ENCODE measurements around the gene CALR.

- no peak for TF ChIP-seq CTCF (IDR thresholded peaks at IDR 0.05)
- no peak for TF ChIP-seq RAD21 (IDR thresholded peaks at IDR 0.05; ENCODE audit: low read length)
- TF ChIP-seq EZH2phosphoT487 (IDR thresholded peaks at IDR 0.05; ENCODE audit: borderline replicate concordance, low read depth): no peak
- TF ChIP-seq ELF1 (IDR thresholded peaks at IDR 0.05): no peak
- no peak for TF ChIP-seq MAX (IDR thresholded peaks at IDR 0.05; ENCODE audit: low read depth)
- TF ChIP-seq POLR2AphosphoS5 (IDR thresholded peaks at IDR 0.05; ENCODE audit: low read depth, low read length): no peak
- TF ChIP-seq FOXM1 (IDR thresholded peaks at IDR 0.05; ENCODE audit: low read depth): no peak
- no peak for TF ChIP-seq TAF1 (IDR thresholded peaks at IDR 0.05; ENCODE audit: borderline replicate concordance, low read depth, low read length)
- TF ChIP-seq RFX5 (IDR thresholded peaks at IDR 0.05; ENCODE audit: low read length): no peak
These were observed 3.3 kb upstream of the CALR start for GRCh38 chr19:12935071-12935470.

Measured in SK-N-SH (cell line).